ENCODE data around the gene DOCK6.

- no peak for TF ChIP-seq PREB (CRISPR knock-in tag; IDR thresholded peaks at IDR 0.05; ENCODE audit: borderline replicate concordance)
- TF ChIP-seq ATF6 (CRISPR knock-in tag; IDR thresholded peaks at IDR 0.05): no peak
These were observed 97.4 kb downstream of the DOCK6 start for GRCh38 chr19:11164879-11165406.

All from WTC11 (cell line).